ENCODE data around the gene GSE1.

GSE1 gene

DNA sequence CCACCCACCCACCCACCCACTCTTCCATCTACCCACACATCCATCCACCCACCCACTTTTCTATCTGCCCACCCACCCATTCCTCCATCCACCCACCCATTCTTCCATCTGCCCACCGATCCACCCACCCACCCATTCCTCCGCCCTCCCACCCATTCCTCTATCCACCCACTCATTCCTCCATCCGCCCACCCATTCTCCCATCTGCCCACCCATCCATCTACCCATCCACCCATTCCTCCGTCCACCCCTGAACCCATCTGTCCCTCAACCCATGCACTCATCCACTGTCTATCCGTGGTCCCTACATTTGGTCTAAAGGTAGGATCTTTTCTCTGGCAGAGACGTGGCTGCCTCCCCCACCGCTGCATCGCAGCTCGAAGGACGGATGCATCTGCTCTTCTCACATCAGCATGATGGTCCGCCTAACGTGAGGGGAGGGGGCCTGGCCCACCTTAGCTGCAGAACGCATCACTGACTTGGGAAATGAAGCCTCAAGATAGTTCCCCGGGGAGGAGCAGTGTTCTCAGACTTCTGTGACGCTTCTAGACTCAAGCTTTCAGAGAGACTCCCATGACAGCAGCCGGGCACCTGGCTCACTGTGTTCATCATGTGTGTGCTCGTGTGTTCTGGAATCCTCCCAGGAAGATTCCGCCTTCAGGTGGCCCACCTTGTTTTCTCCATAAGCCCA is 17.2 kb upstream of the GSE1 start:
- TF ChIP-seq, protein P1, sequence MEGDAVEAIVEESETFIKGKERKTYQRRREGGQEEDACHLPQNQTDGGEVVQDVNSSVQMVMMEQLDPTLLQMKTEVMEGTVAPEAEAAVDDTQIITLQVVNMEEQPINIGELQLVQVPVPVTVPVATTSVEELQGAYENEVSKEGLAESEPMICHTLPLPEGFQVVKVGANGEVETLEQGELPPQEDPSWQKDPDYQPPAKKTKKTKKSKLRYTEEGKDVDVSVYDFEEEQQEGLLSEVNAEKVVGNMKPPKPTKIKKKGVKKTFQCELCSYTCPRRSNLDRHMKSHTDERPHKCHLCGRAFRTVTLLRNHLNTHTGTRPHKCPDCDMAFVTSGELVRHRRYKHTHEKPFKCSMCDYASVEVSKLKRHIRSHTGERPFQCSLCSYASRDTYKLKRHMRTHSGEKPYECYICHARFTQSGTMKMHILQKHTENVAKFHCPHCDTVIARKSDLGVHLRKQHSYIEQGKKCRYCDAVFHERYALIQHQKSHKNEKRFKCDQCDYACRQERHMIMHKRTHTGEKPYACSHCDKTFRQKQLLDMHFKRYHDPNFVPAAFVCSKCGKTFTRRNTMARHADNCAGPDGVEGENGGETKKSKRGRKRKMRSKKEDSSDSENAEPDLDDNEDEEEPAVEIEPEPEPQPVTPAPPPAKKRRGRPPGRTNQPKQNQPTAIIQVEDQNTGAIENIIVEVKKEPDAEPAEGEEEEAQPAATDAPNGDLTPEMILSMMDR (IDR thresholded peaks at IDR 0.05; ENCODE audit: low read depth, low read length, missing control alignments) = no peak
- DNase-seq (ENCODE audit: extremely low read depth, low read depth) = no peak
- no peak overlapping the region for H3K4me3 ChIP-seq (replicated peaks; ENCODE audit: low read depth, low read length)

DNA sequence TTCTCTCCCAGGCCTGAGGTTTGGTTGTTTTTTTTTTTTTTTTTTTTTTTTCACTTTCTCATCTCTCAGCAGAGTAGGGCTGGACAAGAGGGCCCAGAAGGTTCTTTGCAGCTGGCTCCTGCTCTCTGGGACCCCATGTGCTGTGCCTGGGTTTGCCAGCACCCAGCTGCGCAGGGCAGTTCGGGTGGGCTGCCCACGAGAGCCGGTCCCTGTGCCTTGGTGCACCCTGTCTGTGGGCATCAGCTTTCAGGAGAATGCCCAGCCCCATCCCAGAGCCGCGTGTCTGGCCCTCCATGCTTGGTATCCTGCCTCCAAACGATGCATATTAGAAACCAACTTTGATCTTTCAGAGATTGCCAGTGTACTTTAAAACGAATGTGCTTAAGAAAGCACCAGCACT is 15.0 kb upstream of the GSE1 start:
- no peak for DNase-seq (ENCODE audit: extremely low read depth, low read depth)
- no peak overlapping the region for H3K4me3 ChIP-seq (replicated peaks; ENCODE audit: low read depth, low read length)
- TF ChIP-seq, protein P1 (IDR thresholded peaks at IDR 0.05; ENCODE audit: low read depth, low read length, missing control alignments) = no peak

DNA sequence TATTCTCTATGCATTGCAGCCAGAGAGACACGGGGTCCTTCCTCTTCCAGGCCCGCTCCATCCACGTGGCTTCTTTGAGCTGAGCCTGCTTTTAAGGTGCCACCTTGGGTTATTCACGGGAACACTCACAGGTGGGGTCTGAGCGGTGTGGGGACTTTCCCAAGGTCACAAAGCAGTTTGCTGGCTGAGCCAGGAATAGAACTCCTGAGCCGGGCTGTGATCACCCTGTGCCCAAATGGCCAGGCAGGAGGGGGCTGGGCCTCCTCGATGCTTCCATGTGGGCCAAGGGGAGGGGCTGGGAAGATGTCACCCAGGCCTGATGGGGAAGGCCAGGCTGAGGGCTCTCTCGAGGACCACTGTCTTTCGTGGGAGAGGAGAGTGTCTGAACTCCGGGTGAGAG is 13.0 kb upstream of the GSE1 start:
- no peak for DNase-seq (ENCODE audit: extremely low read depth, low read depth)
- TF ChIP-seq, protein P1 (IDR thresholded peaks at IDR 0.05; ENCODE audit: low read depth, low read length, missing control alignments) = no peak
- no peak overlapping the region for H3K4me3 ChIP-seq (replicated peaks; ENCODE audit: low read depth, low read length)

DNA sequence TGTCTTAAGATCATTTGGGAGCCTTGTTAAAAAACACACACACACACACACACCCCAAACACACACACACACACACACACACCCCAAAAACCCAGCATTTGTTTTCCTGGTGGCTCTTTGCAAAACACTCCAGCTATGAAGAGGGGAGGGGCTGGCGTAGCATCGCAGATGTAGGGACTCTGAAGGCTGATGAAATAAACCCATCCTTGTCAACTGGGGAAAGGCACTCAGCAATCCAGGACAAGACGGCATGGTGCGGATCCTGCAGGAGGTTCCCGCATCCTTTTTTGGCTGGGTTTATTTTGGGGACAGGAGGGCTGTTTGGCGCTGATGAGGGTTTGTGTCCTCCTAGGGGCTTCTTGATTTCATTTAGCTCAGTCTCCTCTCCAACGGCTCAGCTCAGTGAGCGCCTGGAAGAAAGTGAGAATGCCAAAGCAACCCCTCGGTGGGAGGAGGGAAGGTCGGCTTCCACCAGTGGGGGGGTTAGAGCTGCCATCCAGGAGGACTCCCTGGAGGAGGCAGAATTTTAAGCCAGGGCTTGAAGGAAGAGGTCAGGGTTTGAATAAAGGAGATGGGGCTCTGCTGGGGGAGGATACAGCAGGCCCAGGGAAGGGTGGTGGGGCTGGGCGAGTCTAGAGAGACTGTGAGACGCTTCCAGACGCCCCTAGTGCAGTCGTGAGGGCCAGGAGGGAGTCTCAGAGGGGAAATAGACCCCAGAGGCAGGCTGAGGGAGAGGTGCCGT is 12.4 kb upstream of the GSE1 start:
- no peak for DNase-seq (ENCODE audit: extremely low read depth, low read depth)
- TF ChIP-seq, protein P1 (IDR thresholded peaks at IDR 0.05; ENCODE audit: low read depth, low read length, missing control alignments) = no peak
- no peak overlapping the region for H3K4me3 ChIP-seq (replicated peaks; ENCODE audit: low read depth, low read length)

DNA sequence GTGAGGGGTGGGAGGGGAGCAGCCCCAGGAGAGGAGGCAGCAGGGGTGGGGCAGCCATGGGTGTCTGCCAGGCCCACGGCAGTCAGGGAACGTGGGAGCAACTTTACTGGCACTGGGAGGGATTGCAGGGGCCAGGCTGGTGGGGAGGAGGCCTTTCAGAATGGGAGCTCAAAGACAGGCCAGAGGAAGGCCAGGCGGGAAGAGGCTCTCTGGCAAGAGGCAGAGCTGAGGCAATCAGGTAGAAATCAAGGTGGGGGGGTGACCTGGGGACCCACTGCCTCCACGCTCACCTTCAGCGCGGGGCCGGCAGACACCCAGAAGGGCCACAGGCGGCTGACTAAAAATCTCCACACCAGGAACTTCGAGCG is 11.9 kb upstream of the GSE1 start:
- DNase-seq (ENCODE audit: extremely low read depth, low read depth) = no peak
- no peak overlapping the region for H3K4me3 ChIP-seq (replicated peaks; ENCODE audit: low read depth, low read length)
- TF ChIP-seq, protein P1 (IDR thresholded peaks at IDR 0.05; ENCODE audit: low read depth, low read length, missing control alignments) = no peak

DNA sequence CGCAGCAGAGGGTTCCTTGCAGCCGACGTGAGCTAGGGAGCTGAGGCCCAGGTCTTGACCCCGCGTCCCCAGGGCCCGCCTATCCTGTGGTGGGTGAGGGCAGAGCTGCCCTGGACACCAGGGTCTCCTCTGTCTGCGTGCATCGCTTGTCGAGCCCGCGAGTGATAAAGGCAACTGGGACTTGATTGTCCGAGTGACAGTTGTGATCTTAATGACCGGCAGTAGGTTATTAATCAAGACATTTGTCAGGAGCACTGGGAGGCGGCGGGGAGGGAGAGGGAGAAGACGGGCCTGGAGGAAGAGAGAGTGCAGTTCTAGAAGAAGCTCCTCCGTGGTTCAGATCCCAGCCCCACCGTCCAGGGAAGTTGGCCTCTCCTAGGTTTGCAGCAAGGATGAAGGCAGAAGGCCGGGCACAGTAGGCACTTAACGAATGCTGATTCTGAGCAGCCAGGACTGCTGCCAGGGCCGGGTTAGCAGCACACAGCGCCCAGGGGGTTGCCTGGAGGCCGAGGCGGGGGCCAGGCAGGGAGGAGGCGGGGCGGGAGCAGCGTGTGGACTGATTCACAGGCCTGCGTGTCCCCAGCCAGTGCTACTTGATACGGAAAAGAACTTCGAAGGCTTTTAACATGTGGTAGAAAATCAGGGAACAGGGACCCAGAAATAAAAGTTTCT is 11.3 kb upstream of the GSE1 start:
- TF ChIP-seq, protein P1 (IDR thresholded peaks at IDR 0.05; ENCODE audit: low read depth, low read length, missing control alignments) = no peak
- no peak overlapping the region for H3K4me3 ChIP-seq (replicated peaks; ENCODE audit: low read depth, low read length)
- DNase-seq (ENCODE audit: extremely low read depth, low read depth) = no peak

Measured in HFF-Myc (cell line).